Central memory CD8-positive, alpha-beta T cell (primary cell): Measurements from ENCODE around the gene OR1J1.
A peak's percentile ranks its signal among the peaks of the same experiment; 100 is the strongest.

Experiments used
- ATAC-seq: fragments of 150-1000 bp; cut with Tn5 transposase; replicated peaks from 2 replicates; pipeline ENCODE4 v1.10.0; 2022; ENCODE audit warnings: mild to moderate bottlenecking, moderate FRiP score, moderate number of reproducible peaks; ENCODE audit not compliant: poor library complexity, severe bottlenecking; ENCODE audit errors: extremely low read depth
- DNase-seq, 2 donors: peaks; one replicate each; pipeline ENCODE4 v3.0.0; 2021; ENCODE audit warnings: low spot score in 2 of 2
- H3K27ac Mint-ChIP-seq: one replicate; pipeline ENCODE4 v1.8.0; 2022; ENCODE audit warnings: low read depth, mild to moderate bottlenecking, moderate library complexity, mixed read lengths
- H3K27me3 Mint-ChIP-seq: one replicate; pipeline ENCODE4 v1.8.0; 2022; ENCODE audit warnings: mixed read lengths
- H3K36me3 Mint-ChIP-seq: one replicate; pipeline ENCODE4 v1.8.0; 2022; ENCODE audit warnings: mild to moderate bottlenecking, moderate library complexity, mixed read lengths; ENCODE audit not compliant: insufficient read depth
- H3K4me1 Mint-ChIP-seq: one replicate; pipeline ENCODE4 v1.8.0; 2022; ENCODE audit warnings: mixed read lengths
- H3K4me3 Mint-ChIP-seq: one replicate; pipeline ENCODE4 v1.8.0; 2022; ENCODE audit warnings: mild to moderate bottlenecking, moderate library complexity, mixed read lengths
- H3K9me3 Mint-ChIP-seq: one replicate; pipeline ENCODE4 v1.8.0; 2022; ENCODE audit warnings: mixed read lengths

OR1J1 gene

DNA sequence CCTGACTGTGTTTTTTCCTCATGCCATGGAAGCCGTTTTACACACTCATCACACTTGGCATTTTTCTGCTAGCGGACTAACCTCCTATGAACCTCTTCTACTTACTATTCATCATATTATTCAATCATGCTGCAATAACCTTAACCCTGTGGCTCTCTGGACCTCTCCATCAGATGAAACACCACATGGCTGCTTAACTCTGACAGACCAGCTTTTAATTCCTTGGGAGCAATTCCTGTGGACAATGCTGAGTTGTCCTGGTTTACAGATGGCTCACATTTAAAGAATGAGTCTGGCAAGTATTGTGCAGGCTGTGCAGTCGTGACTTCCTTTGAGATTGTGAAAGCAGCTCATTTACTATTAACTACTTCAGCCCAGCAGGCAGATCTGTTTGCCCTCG, 9.0 kb downstream of the OR1J1 start:
- no peak for ATAC-seq
- peaks cover 7% of the 10 kb centered on the region for H3K4me1 Mint-ChIP-seq
- H3K36me3 Mint-ChIP-seq, result peaks cover 4% of the 10 kb centered on the region
- peaks cover 47% of the 10 kb centered on the region for H3K27me3 Mint-ChIP-seq
- no peak for DNase-seq
- no peak overlapping the region for H3K27ac Mint-ChIP-seq
- no peak overlapping the region for H3K4me3 Mint-ChIP-seq
- no peaks in the 10 kb centered on the region for H3K9me3 Mint-ChIP-seq

GRCh38 chr9:122466456-122466855, 11.3 kb downstream of the OR1J1 start:
- no peak for DNase-seq
- H3K4me1 Mint-ChIP-seq, result peaks cover 7% of the 10 kb centered on the region
- peaks cover 59% of the 10 kb centered on the region for H3K27me3 Mint-ChIP-seq
- no peak overlapping the region for H3K27ac Mint-ChIP-seq
- no peak for ATAC-seq
- peaks cover 4% of the 10 kb centered on the region for H3K36me3 Mint-ChIP-seq
- no peaks in the 10 kb centered on the region for H3K9me3 Mint-ChIP-seq
- no peak overlapping the region for H3K4me3 Mint-ChIP-seq

DNA sequence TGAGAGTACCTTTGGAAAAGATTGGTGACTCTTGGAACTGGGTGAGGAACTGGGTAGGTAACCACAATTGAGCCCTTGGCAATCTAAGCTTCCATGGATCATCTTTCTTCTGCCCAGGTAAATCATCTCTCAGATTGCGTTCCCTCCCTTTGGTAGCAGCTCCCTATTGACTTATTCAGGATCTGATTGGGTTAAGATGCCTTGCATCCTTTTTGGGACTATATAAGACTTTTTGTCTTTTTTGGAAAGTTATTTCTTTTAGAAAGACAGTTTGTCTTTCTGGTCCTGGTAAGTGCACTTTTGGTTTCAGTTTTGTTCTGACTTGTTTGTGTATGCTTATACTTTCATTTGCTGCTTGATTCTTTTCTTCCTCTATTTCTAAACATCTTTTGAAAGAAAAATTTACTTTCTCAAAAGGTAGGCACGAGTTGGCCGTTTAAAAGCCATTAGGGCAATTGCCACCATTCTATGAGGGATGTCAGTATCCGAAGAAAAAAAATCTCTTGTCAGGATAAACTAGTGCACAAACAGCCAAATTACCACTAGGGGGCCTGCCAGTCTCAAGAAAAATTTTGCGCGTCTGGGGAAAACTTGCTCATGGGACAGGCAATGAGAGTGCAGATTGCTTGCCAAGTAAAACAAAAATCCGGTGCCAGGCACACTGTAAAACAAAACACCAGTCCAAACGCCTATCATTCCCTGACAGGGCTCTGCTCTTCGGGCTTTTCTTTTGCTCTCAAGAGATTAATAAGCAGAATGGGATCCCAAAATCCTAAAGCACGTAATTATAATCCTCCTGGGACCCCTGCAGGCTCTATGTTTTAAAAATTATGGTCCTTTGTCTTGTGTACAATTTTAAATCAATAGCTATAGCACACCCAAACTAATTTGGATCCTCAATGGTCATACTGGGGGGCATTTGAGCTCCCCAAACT, 12.8 kb downstream of the OR1J1 start:
- peaks cover 7% of the 10 kb centered on the region for H3K4me1 Mint-ChIP-seq

GRCh38 chr9:122463828-122464632, 13.7 kb downstream of the OR1J1 start:
- no peak for DNase-seq
- ATAC-seq, result no peak

More for the DNA sequence above, 12.8 kb downstream of the OR1J1 start:
- Mint-ChIP-seq H3K36me3 (peaks cover 4% of the 10 kb centered on the region), H3K4me3 (peak overlapping the region; percentile 78), H3K27me3 (peaks cover 73% of the 10 kb centered on the region), H3K9me3 (no peaks in the 10 kb centered on the region), H3K27ac (peak overlapping the region; percentile 80)
- DNase-seq (peak; percentile 42 to 56), ATAC-seq (peak; percentile 76)

DNA sequence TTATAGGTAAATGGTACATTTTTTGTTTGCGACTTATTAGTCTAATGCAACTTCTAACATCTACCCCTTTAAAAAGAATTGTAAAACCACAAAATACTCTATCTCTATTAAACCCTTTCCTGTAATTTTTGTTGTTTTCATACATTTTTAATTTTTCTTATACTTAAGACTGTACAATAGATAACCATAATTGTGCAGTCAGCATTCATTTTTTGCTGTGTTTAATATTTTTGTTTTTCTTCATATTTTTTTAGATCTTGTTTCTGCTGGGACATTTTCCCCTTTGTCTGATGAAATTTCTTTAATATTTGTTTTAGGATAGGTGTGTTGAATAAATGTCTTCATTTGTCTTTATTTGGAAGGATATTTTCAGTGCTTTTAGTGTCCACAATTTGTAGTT, 19.9 kb downstream of the OR1J1 start:
- H3K4me3 Mint-ChIP-seq, result no peak overlapping the region
- H3K4me1 Mint-ChIP-seq, result no peaks in the 10 kb centered on the region
- peaks cover 87% of the 10 kb centered on the region for H3K27me3 Mint-ChIP-seq
- H3K36me3 Mint-ChIP-seq, result no peaks in the 10 kb centered on the region
- ATAC-seq, result no peak
- H3K9me3 Mint-ChIP-seq, result no peaks in the 10 kb centered on the region
- DNase-seq, result no peak
- H3K27ac Mint-ChIP-seq, result no peak overlapping the region

More at GRCh38 chr9:122463828-122464632, 13.7 kb downstream of the OR1J1 start:
- Mint-ChIP-seq H3K4me3 (peak overlapping the region; percentile 78), H3K4me1 (peaks cover 7% of the 10 kb centered on the region), H3K9me3 (no peaks in the 10 kb centered on the region), H3K27ac (peak overlapping the region; percentile 80), H3K27me3 (peaks cover 69% of the 10 kb centered on the region), H3K36me3 (peaks cover 4% of the 10 kb centered on the region)

DNA sequence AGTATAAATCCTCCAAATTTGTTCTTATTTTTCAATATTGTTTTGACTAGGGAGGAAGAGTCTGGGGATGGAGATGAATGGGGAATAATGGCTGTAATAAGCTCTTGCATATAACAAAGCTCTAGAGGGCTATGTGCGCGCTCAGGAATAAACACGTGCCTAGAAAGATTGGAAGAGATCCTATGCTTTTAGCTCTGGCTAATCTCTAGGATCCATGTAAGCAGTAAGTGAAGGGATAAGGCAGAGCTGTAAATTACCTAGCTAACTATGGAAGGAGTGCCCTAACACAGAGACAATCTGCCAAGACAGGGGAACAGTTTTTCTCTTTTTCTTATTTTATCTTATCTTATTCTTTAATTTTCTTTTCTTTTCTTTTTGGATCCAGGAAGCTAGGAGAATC, 21.6 kb downstream of the OR1J1 start:
- Mint-ChIP-seq H3K9me3 (no peaks in the 10 kb centered on the region), H3K36me3 (no peaks in the 10 kb centered on the region), H3K27ac (no peak overlapping the region), H3K4me1 (no peaks in the 10 kb centered on the region), H3K4me3 (no peak overlapping the region), H3K27me3 (peaks cover 78% of the 10 kb centered on the region)
- ATAC-seq (no peak), DNase-seq (no peak)

DNA sequence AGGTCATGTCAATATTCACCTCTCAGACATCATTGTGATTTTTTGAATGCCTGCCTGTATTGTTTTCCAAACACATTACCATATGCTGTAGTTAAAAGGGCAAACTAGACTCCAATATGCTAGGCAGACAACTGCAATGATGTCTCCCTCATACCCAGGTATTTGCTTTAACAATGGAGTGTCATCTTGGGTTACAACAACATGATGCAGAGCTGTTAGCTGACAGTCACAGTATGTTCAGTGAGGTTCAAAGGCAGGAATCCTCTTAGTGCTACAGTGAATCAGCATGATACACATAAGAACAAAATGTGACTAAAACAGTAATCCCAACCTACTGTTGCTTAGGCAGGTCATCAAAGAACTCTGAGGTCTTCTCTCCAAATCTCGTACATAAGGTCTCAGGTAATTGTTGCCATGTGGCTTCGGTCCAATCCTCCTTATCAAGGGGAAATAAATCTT, 24.0 kb downstream of the OR1J1 start:
- peaks cover 60% of the 10 kb centered on the region for H3K27me3 Mint-ChIP-seq
- H3K36me3 Mint-ChIP-seq, result no peaks in the 10 kb centered on the region
- H3K4me3 Mint-ChIP-seq, result no peak overlapping the region
- no peaks in the 10 kb centered on the region for H3K9me3 Mint-ChIP-seq
- no peak overlapping the region for H3K27ac Mint-ChIP-seq
- DNase-seq (no peak), ATAC-seq (no peak)
- H3K4me1 Mint-ChIP-seq, result no peaks in the 10 kb centered on the region

DNA sequence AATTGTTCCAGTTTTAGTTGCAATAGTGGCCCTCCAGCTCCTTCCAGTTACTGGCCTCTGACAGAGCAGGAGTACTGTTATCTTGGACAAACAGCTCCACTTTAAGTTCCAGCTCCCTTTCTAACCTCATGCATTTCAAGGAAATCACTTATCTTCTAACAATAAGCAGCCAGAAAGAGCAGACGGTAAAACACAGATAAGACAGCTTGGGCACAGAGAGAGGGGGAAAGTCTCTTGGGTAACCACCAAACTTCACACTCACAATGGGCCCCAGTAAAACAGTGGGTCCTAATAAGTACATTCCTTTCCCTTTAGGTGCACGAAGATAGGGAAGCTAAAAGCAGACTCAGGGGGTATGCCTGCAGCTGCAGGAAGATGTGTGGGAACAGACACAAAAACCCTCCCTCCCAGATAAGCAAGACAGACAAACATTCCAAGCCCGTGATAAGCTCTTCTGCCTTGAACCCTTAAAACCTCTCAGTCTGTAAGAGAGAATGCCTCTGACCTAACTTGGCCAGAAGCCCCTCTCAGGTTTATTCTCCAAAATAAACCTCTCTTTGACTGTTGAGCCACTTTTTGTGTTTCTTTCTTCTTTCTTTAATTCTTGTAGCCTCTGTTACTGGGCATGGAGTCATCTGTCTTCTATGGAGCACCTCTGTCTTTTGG, 30.8 kb downstream of the OR1J1 start:
- H3K4me1 Mint-ChIP-seq, result no peaks in the 10 kb centered on the region
- no peak overlapping the region for H3K27ac Mint-ChIP-seq
- no peak overlapping the region for H3K4me3 Mint-ChIP-seq
- ATAC-seq, result no peak
- no peaks in the 10 kb centered on the region for H3K36me3 Mint-ChIP-seq
- no peaks in the 10 kb centered on the region for H3K9me3 Mint-ChIP-seq
- no peak for DNase-seq
- H3K27me3 Mint-ChIP-seq, result peaks cover 66% of the 10 kb centered on the region

- Mint-ChIP-seq H3K4me1 (no peaks in the 10 kb centered on the region), H3K9me3 (no peaks in the 10 kb centered on the region), H3K4me3 (no peak overlapping the region), H3K27me3 (peaks cover 76% of the 10 kb centered on the region), H3K36me3 (no peaks in the 10 kb centered on the region), H3K27ac (no peak overlapping the region)
- no peak for ATAC-seq
- DNase-seq, result no peak
Measured at GRCh38 chr9:122445155-122445749, 32.5 kb downstream of the OR1J1 start.

GRCh38 chr9:122444041-122444733, 33.5 kb downstream of the OR1J1 start:
- no peaks in the 10 kb centered on the region for H3K4me1 Mint-ChIP-seq
- H3K9me3 Mint-ChIP-seq, result no peaks in the 10 kb centered on the region
- DNase-seq, result no peak
- no peak for ATAC-seq
- peaks cover 76% of the 10 kb centered on the region for H3K27me3 Mint-ChIP-seq
- H3K36me3 Mint-ChIP-seq, result no peaks in the 10 kb centered on the region
- H3K27ac Mint-ChIP-seq, result no peak overlapping the region
- no peak overlapping the region for H3K4me3 Mint-ChIP-seq

DNA sequence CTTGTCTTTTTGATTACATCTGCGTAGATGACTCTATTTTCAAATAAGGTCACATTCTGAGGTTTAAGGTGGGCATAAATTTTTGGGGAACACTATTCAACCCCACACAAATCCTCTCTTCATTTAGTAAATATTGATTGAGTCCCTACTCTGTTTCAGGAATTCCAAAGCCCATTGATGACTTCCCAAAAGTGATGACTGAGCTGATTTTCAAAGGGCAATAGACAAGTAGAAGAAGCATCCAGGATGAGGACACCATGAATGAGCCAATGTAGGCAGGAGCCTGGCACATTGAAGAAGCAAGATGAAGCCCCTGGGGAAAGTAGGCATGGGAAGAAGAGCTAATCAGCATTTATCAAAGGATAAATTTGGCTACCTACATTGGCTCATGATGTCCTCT, 35.2 kb downstream of the OR1J1 start:
- Mint-ChIP-seq H3K36me3 (no peaks in the 10 kb centered on the region), H3K27me3 (peaks cover 62% of the 10 kb centered on the region), H3K4me3 (no peak overlapping the region), H3K9me3 (no peaks in the 10 kb centered on the region), H3K27ac (no peak overlapping the region), H3K4me1 (no peaks in the 10 kb centered on the region)
- no peak for ATAC-seq
- DNase-seq, result no peak
